ENCODE data around the gene NDFIP2.

The NDFIP2 gene

DNA sequence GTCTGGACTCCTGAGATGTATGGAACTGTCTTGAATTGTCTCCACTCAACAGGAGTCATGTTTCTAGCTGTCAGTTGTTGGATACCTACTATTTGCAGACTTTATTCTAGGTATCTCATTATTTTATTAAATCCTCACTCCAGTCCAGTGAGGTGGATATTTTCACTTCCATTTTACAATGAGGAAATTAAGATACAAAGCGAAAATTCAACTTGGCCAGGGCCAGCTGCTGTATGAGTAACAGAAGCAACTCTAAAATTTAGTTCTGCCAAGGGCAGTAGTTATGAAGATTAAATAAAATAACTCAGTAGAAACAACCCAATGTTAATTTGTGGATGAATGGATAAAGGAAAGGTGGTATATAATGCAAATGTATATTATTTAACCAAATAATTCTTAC, 12.6 kb upstream of the NDFIP2 start:
- no peaks in the 10 kb centered on the region for H3K4me1 ChIP-seq (ENCODE audit: insufficient read depth, low read length)
- H4K20me1 ChIP-seq (ENCODE audit: insufficient read depth, low read length), result no peaks in the 10 kb centered on the region
- H3K79me2 ChIP-seq (ENCODE audit: insufficient read depth, low read length), result no peaks in the 10 kb centered on the region
- no peaks in the 10 kb centered on the region for H3K27me3 ChIP-seq (ENCODE audit: insufficient read depth, low read length, poor library complexity)
- DNase-seq (no peak), ATAC-seq (ENCODE audit: insufficient read depth, low read depth) (no peak)
- no peak overlapping the region for H3K4me2 ChIP-seq (ENCODE audit: insufficient read depth, low read length)
- no peak overlapping the region for H3K4me3 ChIP-seq (ENCODE audit: low read depth in 1 of 2, low read length in 2 of 2)
- H3K27ac ChIP-seq (ENCODE audit: low read length), result no peak overlapping the region
- H3K36me3 ChIP-seq (ENCODE audit: insufficient read depth, low read length), result no peaks in the 10 kb centered on the region
- no peak overlapping the region for H2AFZ ChIP-seq (ENCODE audit: low read depth, low read length)
- no peaks in the 10 kb centered on the region for H3K9me3 ChIP-seq (ENCODE audit: insufficient read depth, low read length, severe bottlenecking)
- TF ChIP-seq, protein P1, sequence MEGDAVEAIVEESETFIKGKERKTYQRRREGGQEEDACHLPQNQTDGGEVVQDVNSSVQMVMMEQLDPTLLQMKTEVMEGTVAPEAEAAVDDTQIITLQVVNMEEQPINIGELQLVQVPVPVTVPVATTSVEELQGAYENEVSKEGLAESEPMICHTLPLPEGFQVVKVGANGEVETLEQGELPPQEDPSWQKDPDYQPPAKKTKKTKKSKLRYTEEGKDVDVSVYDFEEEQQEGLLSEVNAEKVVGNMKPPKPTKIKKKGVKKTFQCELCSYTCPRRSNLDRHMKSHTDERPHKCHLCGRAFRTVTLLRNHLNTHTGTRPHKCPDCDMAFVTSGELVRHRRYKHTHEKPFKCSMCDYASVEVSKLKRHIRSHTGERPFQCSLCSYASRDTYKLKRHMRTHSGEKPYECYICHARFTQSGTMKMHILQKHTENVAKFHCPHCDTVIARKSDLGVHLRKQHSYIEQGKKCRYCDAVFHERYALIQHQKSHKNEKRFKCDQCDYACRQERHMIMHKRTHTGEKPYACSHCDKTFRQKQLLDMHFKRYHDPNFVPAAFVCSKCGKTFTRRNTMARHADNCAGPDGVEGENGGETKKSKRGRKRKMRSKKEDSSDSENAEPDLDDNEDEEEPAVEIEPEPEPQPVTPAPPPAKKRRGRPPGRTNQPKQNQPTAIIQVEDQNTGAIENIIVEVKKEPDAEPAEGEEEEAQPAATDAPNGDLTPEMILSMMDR (IDR thresholded peaks at IDR 0.05; ENCODE audit: borderline replicate concordance, extremely low read depth, low read length, poor library complexity, severe bottlenecking), result no peak
- TF ChIP-seq EZH2 (IDR thresholded peaks at IDR 0.05; ENCODE audit: borderline replicate concordance, low read depth, low read length, severe bottlenecking), result no peak
- no peak overlapping the region for H3K9ac ChIP-seq (ENCODE audit: low read depth, low read length)

DNA sequence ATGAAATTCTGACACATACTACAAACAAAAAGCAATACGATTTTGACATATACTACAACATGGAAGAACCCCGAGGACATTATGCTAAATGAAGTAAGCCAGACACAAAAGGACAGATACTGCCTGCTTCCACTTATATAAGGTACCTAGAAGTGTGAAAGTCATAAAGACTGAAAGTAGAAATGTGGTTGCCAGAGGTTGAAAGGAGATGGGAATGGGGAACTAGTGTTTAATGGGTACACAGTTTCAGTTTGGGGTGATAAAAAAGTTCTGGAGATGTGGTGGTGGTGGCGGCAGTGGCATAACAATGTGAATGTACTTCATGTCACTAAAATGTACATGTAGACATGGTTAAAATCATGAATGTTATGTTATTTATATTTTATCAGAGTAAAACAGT, 12.1 kb upstream of the NDFIP2 start:
- Histone ChIP-seq H2AFZ (ENCODE audit: low read depth, low read length) (no peak overlapping the region), H3K4me1 (ENCODE audit: insufficient read depth, low read length) (no peaks in the 10 kb centered on the region), H3K9ac (ENCODE audit: low read depth, low read length) (no peak overlapping the region), H3K27ac (ENCODE audit: low read length) (no peak overlapping the region), H3K4me3 (ENCODE audit: low read depth in 1 of 2, low read length in 2 of 2) (no peak overlapping the region), H3K27me3 (ENCODE audit: insufficient read depth, low read length, poor library complexity) (no peaks in the 10 kb centered on the region), H3K9me3 (ENCODE audit: insufficient read depth, low read length, severe bottlenecking) (no peaks in the 10 kb centered on the region), H4K20me1 (ENCODE audit: insufficient read depth, low read length) (no peaks in the 10 kb centered on the region), H3K79me2 (ENCODE audit: insufficient read depth, low read length) (no peaks in the 10 kb centered on the region), H3K36me3 (ENCODE audit: insufficient read depth, low read length) (no peaks in the 10 kb centered on the region), H3K4me2 (ENCODE audit: insufficient read depth, low read length) (no peak overlapping the region)
- DNase-seq, result no peak
- ATAC-seq (ENCODE audit: insufficient read depth, low read depth), result no peak
- no peak for TF ChIP-seq EZH2 (IDR thresholded peaks at IDR 0.05; ENCODE audit: borderline replicate concordance, low read depth, low read length, severe bottlenecking)
- TF ChIP-seq, protein P1 (IDR thresholded peaks at IDR 0.05; ENCODE audit: borderline replicate concordance, extremely low read depth, low read length, poor library complexity, severe bottlenecking), result no peak

DNA sequence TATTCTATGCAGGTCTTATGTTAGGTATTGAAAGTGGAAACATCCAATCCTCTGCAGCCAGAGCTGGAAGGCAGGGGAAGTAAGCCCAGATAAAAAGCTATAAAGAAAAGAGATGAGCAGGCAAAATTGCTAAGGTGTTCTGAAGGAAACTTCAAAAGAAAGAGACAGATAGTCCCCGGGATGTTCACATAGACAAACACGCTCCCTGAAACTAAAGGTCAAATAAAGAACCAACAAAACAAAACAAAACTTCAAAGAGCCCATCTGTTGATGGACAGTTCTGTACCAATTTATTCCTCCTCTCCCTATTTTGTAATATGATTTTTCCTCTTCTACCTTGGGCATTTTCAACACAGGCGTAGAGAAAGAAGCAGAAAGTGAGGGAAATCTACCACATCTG, 11.3 kb upstream of the NDFIP2 start:
- Histone ChIP-seq H3K4me2 (ENCODE audit: insufficient read depth, low read length) (no peak overlapping the region), H3K36me3 (ENCODE audit: insufficient read depth, low read length) (no peaks in the 10 kb centered on the region), H3K4me3 (ENCODE audit: low read depth in 1 of 2, low read length in 2 of 2) (no peak overlapping the region), H3K4me1 (ENCODE audit: insufficient read depth, low read length) (no peaks in the 10 kb centered on the region), H3K9ac (ENCODE audit: low read depth, low read length) (no peak overlapping the region), H3K27ac (ENCODE audit: low read length) (no peak overlapping the region), H3K9me3 (ENCODE audit: insufficient read depth, low read length, severe bottlenecking) (no peaks in the 10 kb centered on the region), H4K20me1 (ENCODE audit: insufficient read depth, low read length) (no peaks in the 10 kb centered on the region), H3K27me3 (ENCODE audit: insufficient read depth, low read length, poor library complexity) (no peaks in the 10 kb centered on the region), H2AFZ (ENCODE audit: low read depth, low read length) (no peak overlapping the region), H3K79me2 (ENCODE audit: insufficient read depth, low read length) (no peaks in the 10 kb centered on the region)
- DNase-seq (no peak), ATAC-seq (ENCODE audit: insufficient read depth, low read depth) (no peak)
- TF ChIP-seq, protein P1 (IDR thresholded peaks at IDR 0.05; ENCODE audit: borderline replicate concordance, extremely low read depth, low read length, poor library complexity, severe bottlenecking), result no peak
- no peak for TF ChIP-seq EZH2 (IDR thresholded peaks at IDR 0.05; ENCODE audit: borderline replicate concordance, low read depth, low read length, severe bottlenecking)

DNA sequence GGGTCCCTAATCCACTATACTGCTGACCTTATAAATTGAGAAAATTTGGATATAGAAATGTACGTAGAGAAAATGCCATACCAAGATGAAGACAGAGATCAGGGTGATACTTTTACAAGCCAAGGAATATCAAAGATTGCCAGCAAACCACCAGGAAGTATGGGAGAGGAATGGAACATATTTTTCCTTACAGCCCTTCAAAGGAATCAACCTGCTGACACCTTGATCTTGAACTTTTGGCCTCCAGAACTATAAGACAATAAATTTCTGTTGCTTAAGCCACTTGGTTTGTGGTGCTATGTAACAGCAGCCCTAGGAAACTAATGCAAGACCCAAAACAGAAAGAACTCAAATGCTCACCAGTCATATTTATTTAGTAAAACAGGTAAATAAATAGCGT, 10.3 kb upstream of the NDFIP2 start:
- Histone ChIP-seq H3K4me2 (ENCODE audit: insufficient read depth, low read length) (no peak overlapping the region), H2AFZ (ENCODE audit: low read depth, low read length) (no peak overlapping the region), H4K20me1 (ENCODE audit: insufficient read depth, low read length) (no peaks in the 10 kb centered on the region), H3K79me2 (ENCODE audit: insufficient read depth, low read length) (no peaks in the 10 kb centered on the region), H3K4me3 (ENCODE audit: low read depth in 1 of 2, low read length in 2 of 2) (no peak overlapping the region), H3K9me3 (ENCODE audit: insufficient read depth, low read length, severe bottlenecking) (no peaks in the 10 kb centered on the region), H3K27me3 (ENCODE audit: insufficient read depth, low read length, poor library complexity) (no peaks in the 10 kb centered on the region), H3K27ac (ENCODE audit: low read length) (no peak overlapping the region), H3K36me3 (ENCODE audit: insufficient read depth, low read length) (no peaks in the 10 kb centered on the region), H3K4me1 (ENCODE audit: insufficient read depth, low read length) (no peaks in the 10 kb centered on the region), H3K9ac (ENCODE audit: low read depth, low read length) (no peak overlapping the region)
- no peak for ATAC-seq (ENCODE audit: insufficient read depth, low read depth)
- no peak for DNase-seq
- TF ChIP-seq, protein P1 (IDR thresholded peaks at IDR 0.05; ENCODE audit: borderline replicate concordance, extremely low read depth, low read length, poor library complexity, severe bottlenecking), result no peak
- no peak for TF ChIP-seq EZH2 (IDR thresholded peaks at IDR 0.05; ENCODE audit: borderline replicate concordance, low read depth, low read length, severe bottlenecking)
